HEK293 (cell line): Measurements from ENCODE around the gene PEAR1.

Experiments used
- EGR2 ChIP-seq: fragments of 450-650 bp; formaldehyde crosslinking; IDR thresholded peaks from 2 replicates; pipeline ENCODE4 v1.5.1; 2016; ENCODE audit warnings: low read depth, missing biosample characterization, missing genetic modification characterization
- GLIS2 ChIP-seq: fragments of 450-650 bp; formaldehyde crosslinking; IDR thresholded peaks from 2 replicates; pipeline ENCODE4 v1.5.1; 2016; ENCODE audit warnings: missing biosample characterization, missing genetic modification characterization
- HOXD13 ChIP-seq: sonication (generic); formaldehyde crosslinking; IDR thresholded peaks from 2 replicates; pipeline ENCODE4 v1.8.0; 2022; ENCODE audit warnings: missing genetic modification reagents, borderline replicate concordance
- MYNN ChIP-seq: fragments of 450-650 bp; formaldehyde crosslinking; IDR thresholded peaks from 2 replicates; pipeline ENCODE4 v1.5.1; 2016; ENCODE audit warnings: missing biosample characterization, missing genetic modification characterization, borderline replicate concordance
- PBX3 ChIP-seq: sonication (generic); formaldehyde crosslinking; IDR thresholded peaks from 2 replicates; pipeline ENCODE4 v1.8.1; 2022; ENCODE audit warnings: mild to moderate bottlenecking, moderate library complexity, missing genetic modification reagents
- PRDM1 ChIP-seq: fragments of 450-650 bp; formaldehyde crosslinking; IDR thresholded peaks from 2 replicates; pipeline ENCODE4; 2016; ENCODE audit warnings: missing biosample characterization, missing genetic modification characterization
- PRDM6 ChIP-seq: fragments of 450-650 bp; formaldehyde crosslinking; IDR thresholded peaks from 2 replicates; pipeline ENCODE4 v1.5.1; 2017; ENCODE audit warnings: missing biosample characterization, missing genetic modification characterization
- SALL2 ChIP-seq: fragments of 450-650 bp; formaldehyde crosslinking; IDR thresholded peaks from 2 replicates; pipeline ENCODE4 v1.5.0; 2017; ENCODE audit warnings: missing biosample characterization, mild to moderate bottlenecking, missing genetic modification characterization, borderline replicate concordance
- SP7 ChIP-seq: fragments of 450-650 bp; formaldehyde crosslinking; IDR thresholded peaks from 2 replicates; pipeline ENCODE4 v1.5.1; 2016; ENCODE audit warnings: missing biosample characterization, missing genetic modification characterization
- TSHZ1 ChIP-seq: fragments of 450-650 bp; formaldehyde crosslinking; IDR thresholded peaks from 2 replicates; pipeline ENCODE4 v1.5.1; 2016; ENCODE audit warnings: missing biosample characterization, missing genetic modification characterization, borderline replicate concordance
- YY2 ChIP-seq: fragments of 450-650 bp; formaldehyde crosslinking; IDR thresholded peaks from 2 replicates; pipeline ENCODE4 v1.5.1; 2016; ENCODE audit warnings: missing biosample characterization, missing genetic modification characterization
- ZBTB49 ChIP-seq: fragments of 450-650 bp; formaldehyde crosslinking; IDR thresholded peaks from 2 replicates; pipeline ENCODE4 v1.5.1; 2016; ENCODE audit warnings: missing biosample characterization, missing genetic modification characterization, low read depth
- ZBTB7A ChIP-seq: fragments of 450-650 bp; formaldehyde crosslinking; IDR thresholded peaks from 2 replicates; pipeline ENCODE4 v1.5.1; 2016; ENCODE audit warnings: low read depth, missing biosample characterization, missing genetic modification characterization
- ZEB2 ChIP-seq: fragments of 450-650 bp; formaldehyde crosslinking; IDR thresholded peaks from 2 replicates; pipeline ENCODE4 v1.5.1; 2016; ENCODE audit warnings: missing biosample characterization, missing genetic modification characterization
- ZNF174 ChIP-seq: fragments of 450-650 bp; formaldehyde crosslinking; IDR thresholded peaks from 2 replicates; pipeline ENCODE4 v1.5.0; 2017; ENCODE audit warnings: missing biosample characterization, mild to moderate bottlenecking, missing genetic modification characterization
- ZNF202 ChIP-seq: fragments of 450-650 bp; formaldehyde crosslinking; IDR thresholded peaks from 2 replicates; pipeline ENCODE4 v1.5.1; 2016; ENCODE audit warnings: missing biosample characterization, missing genetic modification characterization, borderline replicate concordance
- ZNF350 ChIP-seq: fragments of 450-650 bp; formaldehyde crosslinking; IDR thresholded peaks from 2 replicates; pipeline ENCODE4 v1.5.0; 2017; ENCODE audit warnings: missing biosample characterization, mild to moderate bottlenecking, missing genetic modification characterization
- ZNF394 ChIP-seq: fragments of 450-650 bp; formaldehyde crosslinking; IDR thresholded peaks from 2 replicates; pipeline ENCODE4 v1.5.1; 2016; ENCODE audit warnings: missing biosample characterization, missing genetic modification characterization, mild to moderate bottlenecking, moderate library complexity, borderline replicate concordance
- ZNF473 ChIP-seq: fragments of 450-650 bp; formaldehyde crosslinking; IDR thresholded peaks from 2 replicates; pipeline ENCODE4 v1.5.1; 2017; ENCODE audit warnings: missing biosample characterization, missing genetic modification characterization
- ZNF48 ChIP-seq: fragments of 450-650 bp; formaldehyde crosslinking; IDR thresholded peaks from 2 replicates; pipeline ENCODE4 v1.5.1; 2016; ENCODE audit warnings: missing biosample characterization, missing genetic modification characterization
- ZNF510 ChIP-seq: fragments of 450-650 bp; formaldehyde crosslinking; IDR thresholded peaks from 2 replicates; pipeline ENCODE4 v1.5.1; 2018; ENCODE audit warnings: mild to moderate bottlenecking, missing genetic modification characterization, missing biosample characterization; ENCODE audit not compliant: insufficient replicate concordance
- ZNF529 ChIP-seq: fragments of 450-650 bp; formaldehyde crosslinking; IDR thresholded peaks from 2 replicates; pipeline ENCODE4 v1.5.1; 2017; ENCODE audit warnings: missing genetic modification characterization, missing biosample characterization; ENCODE audit not compliant: insufficient replicate concordance
- ZNF664 ChIP-seq: fragments of 450-650 bp; formaldehyde crosslinking; IDR thresholded peaks from 2 replicates; pipeline ENCODE4 v1.5.1; 2016; ENCODE audit warnings: missing biosample characterization, missing genetic modification characterization
- ZNF670 ChIP-seq: fragments of 450-650 bp; formaldehyde crosslinking; IDR thresholded peaks from 2 replicates; pipeline ENCODE4 v1.5.1; 2016; ENCODE audit warnings: missing biosample characterization, missing genetic modification characterization, low read depth
- ZNF704 ChIP-seq: fragments of 450-650 bp; formaldehyde crosslinking; IDR thresholded peaks from 2 replicates; pipeline ENCODE4 v1.5.1; 2016; ENCODE audit warnings: missing biosample characterization, missing genetic modification characterization
- ZNF747 ChIP-seq: fragments of 450-650 bp; formaldehyde crosslinking; IDR thresholded peaks from 2 replicates; pipeline ENCODE4 v1.5.1; 2016; ENCODE audit warnings: missing biosample characterization, missing genetic modification characterization
- ZNF843 ChIP-seq: fragments of 450-650 bp; formaldehyde crosslinking; IDR thresholded peaks from 2 replicates; pipeline ENCODE4 v1.5.1; 2016; ENCODE audit warnings: missing biosample characterization, missing genetic modification characterization
- ZSCAN4 ChIP-seq: fragments of 450-650 bp; formaldehyde crosslinking; IDR thresholded peaks from 2 replicates; pipeline ENCODE4 v1.5.1; 2017; ENCODE audit warnings: missing biosample characterization, missing genetic modification characterization

Gene PEAR1

GRCh38 chr1:156920233-156921052 lies 26.9 kb downstream of the PEAR1 start, which contains the start of gene LRRC71 (continued):
- TF ChIP-seq PBX3 (CRISPR knock-in tag) (no peak), MYNN (no peak), ZNF350 (tag by site-specific recombination) (no peak), ZNF843 (no peak), ZNF473 (tag by site-specific recombination) (no peak), SP7 (tag by site-specific recombination) (peak; percentile 41; the same call in 1 of the 2 replicates), EGR2 (peak; percentile 49; the same call in 1 of the 2 replicates), ZNF664 (tag by site-specific recombination) (no peak), ZNF704 (tag by site-specific recombination) (no peak), PRDM6 (tag by site-specific recombination) (no peak), ZBTB49 (tag by site-specific recombination) (no peak), ZBTB7A (tag by site-specific recombination) (no peak), ZNF510 (tag by site-specific recombination) (no peak), PRDM1 (tag by site-specific recombination) (no peak), ZNF747 (tag by site-specific recombination) (no peak), ZNF670 (tag by site-specific recombination) (no peak), HOXD13 (no peak), ZNF394 (tag by site-specific recombination) (0 out of 2 replicates have a peak, but pooled peaks have one; percentile 12), ZNF202 (tag by site-specific recombination) (no peak), ZNF174 (tag by site-specific recombination) (no peak), SALL2 (tag by site-specific recombination) (no peak), ZSCAN4 (tag by site-specific recombination) (no peak), ZNF529 (tag by site-specific recombination) (no peak), ZNF48 (no peak), ZEB2 (tag by site-specific recombination) (no peak), YY2 (tag by site-specific recombination) (no peak), TSHZ1 (no peak), GLIS2 (tag by site-specific recombination) (peak; percentile 11; the same call in 1 of the 2 replicates)
